IPS-NIHi7 (cell line): ENCODE data around the gene CD38.

Experiments
- DNase-seq: peaks from one replicate; pipeline ENCODE4 v3.0.0; 2012; ENCODE audit warnings: mixed read lengths; ENCODE audit errors: extremely low spot score

The CD38 gene

DNA sequence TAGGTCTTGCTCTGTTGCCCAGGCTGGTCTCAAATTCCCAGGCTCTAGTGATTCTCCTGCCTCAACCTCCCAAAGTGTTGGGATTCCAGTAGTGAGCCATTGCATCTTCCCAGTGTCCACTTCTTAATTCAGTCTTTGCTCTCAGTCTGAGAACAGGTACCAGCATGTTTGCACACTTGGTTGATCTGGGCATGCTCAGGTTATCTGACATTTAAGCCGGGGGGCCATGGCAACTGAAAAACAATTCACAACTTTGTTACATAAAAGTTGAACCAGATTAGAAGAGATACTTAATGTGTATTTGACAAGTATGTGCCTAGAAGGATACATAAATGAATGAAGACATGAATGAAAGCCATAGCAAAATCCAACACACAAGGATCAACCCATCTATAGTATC lies 121.4 kb downstream of the CD38 start:
- no peak for DNase-seq

DNA sequence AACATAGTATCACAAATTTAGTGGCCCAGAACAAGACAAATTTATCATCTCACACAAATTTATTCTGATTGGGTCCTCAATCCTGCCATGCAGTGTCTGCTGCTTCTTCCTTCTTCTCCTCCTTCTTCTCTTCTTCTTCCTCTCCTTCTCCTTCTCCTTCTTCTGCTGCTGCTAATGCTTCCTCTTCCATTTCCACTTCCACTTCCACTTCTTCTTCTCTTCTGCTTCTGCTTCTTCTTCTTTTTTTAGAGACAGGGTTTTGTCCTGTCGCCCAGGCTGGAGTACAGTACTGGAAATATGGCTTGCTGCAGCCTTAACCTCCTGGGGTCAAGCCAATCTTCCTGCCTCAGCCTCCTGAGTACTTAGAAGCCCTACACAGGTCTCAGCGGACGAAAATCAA lies 122.9 kb downstream of the CD38 start:
- DNase-seq: no peak

DNA sequence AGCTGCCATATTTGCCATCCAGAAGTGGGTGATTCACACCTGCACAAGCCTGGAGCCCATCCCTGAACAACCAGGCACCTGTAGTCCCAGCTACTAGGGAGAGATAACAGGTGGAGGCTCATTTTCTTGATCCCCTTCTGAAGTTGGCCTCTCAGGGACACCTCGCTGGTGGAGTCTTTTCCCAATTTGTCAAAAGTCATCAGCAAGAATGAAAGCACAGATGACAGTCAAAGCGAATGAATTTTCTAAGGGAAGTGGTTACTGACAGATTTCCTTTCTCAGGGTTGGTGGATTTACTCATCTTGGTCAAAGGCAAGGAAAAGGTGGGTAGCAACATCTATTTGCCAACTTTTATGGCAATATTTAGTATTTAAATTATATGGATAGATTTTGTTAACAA lies 123.9 kb downstream of the CD38 start:
- no peak for DNase-seq

DNA sequence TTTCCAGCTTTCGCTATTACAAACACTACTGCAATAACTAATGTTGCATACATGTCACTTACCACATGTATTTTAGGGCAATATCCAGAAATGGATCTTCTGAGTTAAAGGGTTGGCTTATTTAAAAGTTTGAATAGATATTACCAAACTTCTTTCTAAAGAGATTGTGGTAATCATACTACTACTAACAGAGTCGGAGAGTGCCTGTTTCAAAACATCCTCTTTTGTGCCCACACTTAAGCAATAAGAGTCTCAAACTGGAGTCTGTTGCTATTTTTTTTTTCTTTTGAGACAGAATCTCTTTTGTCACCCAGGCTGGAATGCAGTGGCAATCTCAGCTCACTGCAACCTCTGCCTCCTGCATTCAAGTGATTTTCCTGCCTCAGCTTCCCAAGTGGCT lies 124.6 kb downstream of the CD38 start:
- no peak for DNase-seq
